ENCODE data around the gene IFITM1.
"Not testable (repeated sequence)": the region's sequence is repeated elsewhere in the genome, so short reads cannot be mapped to it uniquely, and the experiment has no call there.

Gene IFITM1

GRCh38 chr11:312092-312816, 1.6 kb upstream of the IFITM1 start:
- TF ChIP-seq, protein P1, sequence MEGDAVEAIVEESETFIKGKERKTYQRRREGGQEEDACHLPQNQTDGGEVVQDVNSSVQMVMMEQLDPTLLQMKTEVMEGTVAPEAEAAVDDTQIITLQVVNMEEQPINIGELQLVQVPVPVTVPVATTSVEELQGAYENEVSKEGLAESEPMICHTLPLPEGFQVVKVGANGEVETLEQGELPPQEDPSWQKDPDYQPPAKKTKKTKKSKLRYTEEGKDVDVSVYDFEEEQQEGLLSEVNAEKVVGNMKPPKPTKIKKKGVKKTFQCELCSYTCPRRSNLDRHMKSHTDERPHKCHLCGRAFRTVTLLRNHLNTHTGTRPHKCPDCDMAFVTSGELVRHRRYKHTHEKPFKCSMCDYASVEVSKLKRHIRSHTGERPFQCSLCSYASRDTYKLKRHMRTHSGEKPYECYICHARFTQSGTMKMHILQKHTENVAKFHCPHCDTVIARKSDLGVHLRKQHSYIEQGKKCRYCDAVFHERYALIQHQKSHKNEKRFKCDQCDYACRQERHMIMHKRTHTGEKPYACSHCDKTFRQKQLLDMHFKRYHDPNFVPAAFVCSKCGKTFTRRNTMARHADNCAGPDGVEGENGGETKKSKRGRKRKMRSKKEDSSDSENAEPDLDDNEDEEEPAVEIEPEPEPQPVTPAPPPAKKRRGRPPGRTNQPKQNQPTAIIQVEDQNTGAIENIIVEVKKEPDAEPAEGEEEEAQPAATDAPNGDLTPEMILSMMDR (IDR thresholded peaks at IDR 0.05; ENCODE audit: insufficient read depth, low read depth, low read length, missing control alignments) = no peak
- H3K4me3 ChIP-seq (ENCODE audit: low read length) = no peak overlapping the region
- DNase-seq (ENCODE audit: low read depth) = no peak

DNA sequence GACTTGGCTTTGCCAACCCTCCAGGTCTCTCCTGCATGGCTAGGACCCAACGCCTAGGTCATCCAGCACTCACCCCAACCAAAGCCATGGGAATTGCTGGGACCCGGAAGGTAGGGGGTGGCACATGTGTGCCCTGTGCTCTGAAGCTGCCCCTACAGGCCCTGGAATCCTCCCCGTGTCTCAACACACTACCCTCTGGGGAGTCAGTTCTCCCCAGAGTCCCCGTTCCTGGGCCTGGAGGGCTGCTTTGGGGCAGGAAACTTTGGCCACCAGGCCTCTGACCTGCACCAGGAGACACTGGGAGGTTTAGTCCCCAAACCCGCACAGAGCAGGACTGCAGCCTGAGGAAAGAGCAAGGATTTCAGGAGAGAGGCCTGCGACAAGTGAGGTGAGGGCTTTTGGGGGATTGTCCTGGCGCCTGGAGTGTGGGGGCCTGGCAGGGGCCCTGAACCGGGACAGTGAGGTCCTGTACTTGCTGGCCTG, 495 bp upstream of the IFITM1 start:
- DNase-seq (ENCODE audit: low read depth) = no peak
- TF ChIP-seq, protein P1 (IDR thresholded peaks at IDR 0.05; ENCODE audit: insufficient read depth, low read depth, low read length, missing control alignments) = no peak
- H3K4me3 ChIP-seq (ENCODE audit: low read length) = no peak overlapping the region

DNA sequence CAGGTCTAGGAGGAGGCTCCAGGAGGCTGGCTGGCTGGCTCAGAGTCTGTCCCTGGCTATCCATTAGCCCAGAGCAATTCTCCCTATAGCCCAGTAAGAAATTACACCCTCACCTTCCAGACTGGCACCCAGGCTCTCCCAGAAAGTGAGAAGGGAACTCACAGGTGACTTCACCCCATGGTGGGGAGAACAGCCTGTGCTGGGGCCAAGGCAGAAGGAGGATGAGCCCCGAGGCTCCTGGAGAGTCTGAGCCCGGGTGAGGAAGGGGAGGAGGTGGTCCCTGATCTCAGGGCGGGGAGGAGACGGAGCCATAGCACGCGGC, 675 bp downstream of the IFITM1 start:
- H3K4me3 ChIP-seq (ENCODE audit: low read length) = peak overlapping the region; percentile 36
- not testable (repeated sequence) for DNase-seq (ENCODE audit: low read depth)

DNA sequence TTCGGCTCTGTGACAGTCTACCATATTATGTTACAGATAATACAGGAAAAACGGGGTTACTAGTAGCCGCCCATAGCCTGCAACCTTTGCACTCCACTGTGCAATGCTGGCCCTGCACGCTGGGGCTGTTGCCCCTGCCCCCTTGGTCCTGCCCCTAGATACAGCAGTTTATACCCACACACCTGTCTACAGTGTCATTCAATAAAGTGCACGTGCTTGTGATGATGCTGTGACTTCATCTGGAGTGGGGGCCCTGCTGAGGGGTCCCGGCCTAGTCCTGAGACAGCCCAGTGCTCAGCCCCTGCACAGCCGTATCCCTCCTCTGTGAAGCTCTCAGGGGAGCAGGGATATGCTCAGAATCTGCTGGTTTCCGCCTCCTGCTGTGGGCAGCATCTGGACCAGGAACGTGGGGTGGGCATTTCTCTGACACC, 1.2 kb downstream of the IFITM1 start:
- TF ChIP-seq, protein P1 (IDR thresholded peaks at IDR 0.05; ENCODE audit: insufficient read depth, low read depth, low read length, missing control alignments) = no peak
- DNase-seq (ENCODE audit: low read depth) = no peak
- H3K4me3 ChIP-seq (ENCODE audit: low read length) = no peak overlapping the region

DNA sequence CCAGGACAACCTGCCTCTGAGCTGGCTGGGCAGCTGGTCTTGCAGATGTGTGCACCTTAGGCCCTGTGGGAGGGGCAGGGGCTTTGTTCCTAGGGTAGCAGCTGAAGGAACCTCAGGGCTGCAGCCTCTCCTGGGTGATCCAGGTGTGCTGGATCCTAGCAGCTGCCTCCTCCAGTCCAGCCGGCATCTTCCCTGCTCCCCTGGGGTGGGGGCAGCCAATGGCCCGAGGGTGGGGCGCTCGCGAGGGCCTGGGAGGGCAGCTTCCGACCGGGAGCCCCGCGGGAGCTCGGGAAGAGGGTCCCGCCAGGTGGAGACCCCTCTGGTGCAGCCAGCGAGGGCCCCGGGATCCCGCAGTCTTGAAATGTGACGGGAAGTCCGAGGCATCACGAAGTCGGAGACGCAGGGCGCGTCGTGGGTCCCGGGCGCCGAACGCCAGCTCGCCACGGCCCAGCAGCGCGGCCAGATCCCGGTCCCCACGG, 1.7 kb downstream of the IFITM1 start:
- no peak overlapping the region for H3K4me3 ChIP-seq (ENCODE audit: low read length)
- DNase-seq (ENCODE audit: low read depth) = no peak
- TF ChIP-seq, protein P1 (IDR thresholded peaks at IDR 0.05; ENCODE audit: insufficient read depth, low read depth, low read length, missing control alignments) = no peak

- DNase-seq (ENCODE audit: low read depth) = no peak
- H3K4me3 ChIP-seq (ENCODE audit: low read length) = no peak overlapping the region
- TF ChIP-seq, protein P1 (IDR thresholded peaks at IDR 0.05; ENCODE audit: insufficient read depth, low read depth, low read length, missing control alignments) = no peak
These were observed 2.3 kb downstream of the IFITM1 start for GRCh38 chr11:316031-316701.

- TF ChIP-seq, protein P1 (IDR thresholded peaks at IDR 0.05; ENCODE audit: insufficient read depth, low read depth, low read length, missing control alignments) = no peak
- H3K4me3 ChIP-seq (ENCODE audit: low read length) = no peak overlapping the region
- DNase-seq (ENCODE audit: low read depth) = no peak
These were observed 3.1 kb downstream of the IFITM1 start for GRCh38 chr11:316891-317301.

GRCh38 chr11:317668-318404, 4.0 kb downstream of the IFITM1 start:
- not testable (repeated sequence) for DNase-seq (ENCODE audit: low read depth); H3K4me3 ChIP-seq (ENCODE audit: low read length)

DNA sequence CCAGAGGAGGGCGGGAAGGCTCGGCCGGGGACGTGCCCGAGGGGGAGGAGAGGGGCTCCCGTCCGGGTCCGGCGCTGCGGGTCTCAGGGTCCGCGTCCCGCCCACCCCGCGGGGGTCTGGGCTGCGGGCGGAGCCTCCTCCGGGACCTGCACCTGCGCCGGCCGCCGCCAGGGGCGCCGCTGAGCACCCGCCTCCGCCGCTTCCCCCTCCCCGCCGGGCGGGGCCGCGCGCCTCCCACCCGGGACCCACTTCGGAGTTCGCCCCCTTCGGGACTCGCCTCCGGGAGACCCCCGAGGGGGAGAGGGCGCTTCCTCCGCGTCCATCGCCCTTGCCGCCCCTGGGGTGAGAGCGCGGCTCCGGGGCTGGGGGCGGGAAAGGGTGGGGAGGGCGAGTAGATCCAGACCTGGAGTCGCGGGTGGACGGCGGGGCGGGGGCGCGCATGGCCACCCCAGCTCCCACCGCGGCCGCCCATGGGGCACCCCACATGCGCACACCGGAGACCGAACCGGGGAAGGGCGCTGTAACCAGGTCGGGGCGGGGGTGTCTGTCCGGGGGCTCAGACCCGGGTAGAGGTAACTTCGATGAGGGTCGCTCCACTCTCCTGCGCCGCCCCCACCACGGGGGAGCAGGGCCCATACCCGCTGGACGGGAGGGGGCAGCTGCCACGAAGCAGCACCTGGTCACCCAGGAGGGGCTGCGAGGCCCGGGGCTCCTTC, 4.7 kb downstream of the IFITM1 start:
- H3K4me3 ChIP-seq (ENCODE audit: low read length) = peak overlapping the region; percentile 34
- DNase-seq (ENCODE audit: low read depth) = not testable (repeated sequence)

Measured in epithelial cell of esophagus (primary cell).